SK-N-MC (cell line): ENCODE data around the gene NDUFS4.
"Not testable (repeated sequence)": the region's sequence is repeated elsewhere in the genome, so short reads cannot be mapped to it uniquely, and the experiment has no call there.

Experiments
- DNase-seq: peaks from one replicate; pipeline ENCODE4 v3.0.0-alpha.2; 2011; ENCODE audit warnings: low read depth, low spot score
- H3K27ac ChIP-seq: fragments of 200-600 bp; sonication (generic); 2 replicates; pipeline ENCODE4 v1.5.1; 2016; ENCODE audit warnings: mixed run types
- H3K36me3 ChIP-seq: fragments of 200-600 bp; sonication (generic); 2 replicates; pipeline ENCODE4 v1.6.1; 2017; ENCODE audit warnings: antibody characterized with exemption, low read length, mixed read lengths; ENCODE audit not compliant: insufficient read depth
- H3K4me3 ChIP-seq: fragments of 200-600 bp; sonication (generic); 2 replicates; pipeline ENCODE4 v1.5.1; 2016
- H3K9ac ChIP-seq: fragments of 200-600 bp; sonication (generic); 2 replicates; pipeline ENCODE4 v1.8.0; 2017; ENCODE audit warnings: mixed run types, mixed read lengths; ENCODE audit not compliant: insufficient read length
- H3K9me3 ChIP-seq: fragments of 200-600 bp; sonication (generic); 2 replicates; pipeline ENCODE4 v1.6.1; 2017; ENCODE audit warnings: low read depth, mild to moderate bottlenecking, antibody characterized with exemption, low read length, moderate library complexity, mixed read lengths
- EZH2 ChIP-seq: fragments of 200-600 bp; sonication (generic); IDR thresholded peaks from one replicate; pipeline ENCODE4 v1.6.1; 2017; ENCODE audit warnings: antibody characterized with exemption
- FOXP2 ChIP-seq: optimal IDR thresholded peaks from 2 replicates; pipeline ENCODE3; 2011; ENCODE audit warnings: mild to moderate bottlenecking, moderate library complexity; ENCODE audit not compliant: insufficient read depth; ENCODE audit errors: extremely low read length, control extremely low read depth
- POLR2AphosphoS5 ChIP-seq: IDR thresholded peaks from 2 replicates; pipeline ENCODE4 v1.6.1; 2012; ENCODE audit warnings: mild to moderate bottlenecking, low read depth, low read length, borderline replicate concordance

NDUFS4 gene

GRCh38 chr5:53613536-53613935, 53.1 kb downstream of the NDUFS4 start:
- DNase-seq = no peak
- no peak for TF ChIP-seq FOXP2
- TF ChIP-seq EZH2 = no peak
- TF ChIP-seq POLR2AphosphoS5 = no peak
- Histone ChIP-seq H3K36me3 (no peaks in the 10 kb centered on the region), H3K9me3 (no peaks in the 10 kb centered on the region), H3K27ac (no peak overlapping the region), H3K4me3 (no peak overlapping the region), H3K9ac (no peak overlapping the region)

GRCh38 chr5:53614376-53614885, 54.0 kb downstream of the NDUFS4 start:
- Histone ChIP-seq H3K9ac (no peak overlapping the region), H3K4me3 (no peak overlapping the region), H3K9me3 (no peaks in the 10 kb centered on the region), H3K27ac (no peak overlapping the region), H3K36me3 (no peaks in the 10 kb centered on the region)
- no peak for DNase-seq
- TF ChIP-seq EZH2 (no peak), FOXP2 (no peak), POLR2AphosphoS5 (no peak)

GRCh38 chr5:53616939-53617549, 56.6 kb downstream of the NDUFS4 start:
- Histone ChIP-seq H3K9ac (no peak overlapping the region), H3K36me3 (no peaks in the 10 kb centered on the region), H3K9me3 (no peaks in the 10 kb centered on the region), H3K4me3 (no peak overlapping the region), H3K27ac (no peak overlapping the region)
- DNase-seq = no peak
- no peak for TF ChIP-seq EZH2
- TF ChIP-seq POLR2AphosphoS5 = no peak

- DNase-seq = no peak
- H3K27ac ChIP-seq = no peak overlapping the region
Measured at GRCh38 chr5:53631251-53631650, 70.8 kb downstream of the NDUFS4 start.

GRCh38 chr5:53642061-53642460, 81.6 kb downstream of the NDUFS4 start:
- Histone ChIP-seq H3K4me3 (peak overlapping the region; percentile 40), H3K9me3 (no peaks in the 10 kb centered on the region), H3K9ac (no peak overlapping the region), H3K36me3 (peaks cover 7% of the 10 kb centered on the region; the same call in 1 of the 2 replicates), H3K27ac (no peak overlapping the region)
- DNase-seq = peak; percentile 58
- peak; percentile 24; the same call in 1 of the 2 replicates for TF ChIP-seq POLR2AphosphoS5
- TF ChIP-seq FOXP2 = no peak

More at GRCh38 chr5:53631251-53631650, 70.8 kb downstream of the NDUFS4 start:
- no peaks in the 10 kb centered on the region; the same call in 1 of the 2 replicates for H3K36me3 ChIP-seq
- no peak overlapping the region for H3K4me3 ChIP-seq
- TF ChIP-seq POLR2AphosphoS5 (no peak), EZH2 (no peak), FOXP2 (no peak)
- H3K9ac ChIP-seq = no peak overlapping the region
- H3K9me3 ChIP-seq = no peaks in the 10 kb centered on the region

- TF ChIP-seq FOXP2 (no peak), POLR2AphosphoS5 (no peak), EZH2 (no peak)
- DNase-seq = no peak
- Histone ChIP-seq H3K27ac (no peak overlapping the region), H3K9ac (no peak overlapping the region), H3K9me3 (no peaks in the 10 kb centered on the region), H3K36me3 (peaks cover 14% of the 10 kb centered on the region; the same call in 1 of the 2 replicates), H3K4me3 (no peak overlapping the region)
Measured at GRCh38 chr5:53643445-53643844, 83.0 kb downstream of the NDUFS4 start.

- Histone ChIP-seq H3K36me3 (peaks cover 20% of the 10 kb centered on the region; the same call in 1 of the 2 replicates), H3K4me3 (no peak overlapping the region), H3K9me3 (no peaks in the 10 kb centered on the region), H3K27ac (no peak overlapping the region), H3K9ac (no peak overlapping the region)
- no peak for DNase-seq
- TF ChIP-seq FOXP2 = no peak
- no peak for TF ChIP-seq EZH2
- no peak for TF ChIP-seq POLR2AphosphoS5
Measured at GRCh38 chr5:53645078-53645477, 84.6 kb downstream of the NDUFS4 start.

GRCh38 chr5:53649352-53649751, 88.9 kb downstream of the NDUFS4 start:
- Histone ChIP-seq H3K36me3 (peaks cover 20% of the 10 kb centered on the region; the same call in 1 of the 2 replicates), H3K4me3 (no peak overlapping the region), H3K27ac (no peak overlapping the region), H3K9ac (no peak overlapping the region), H3K9me3 (no peaks in the 10 kb centered on the region)
- TF ChIP-seq FOXP2 = no peak
- DNase-seq = no peak

- H3K27ac ChIP-seq, H3K9me3 ChIP-seq, H3K36me3 ChIP-seq, DNase-seq, H3K4me3 ChIP-seq, H3K9ac ChIP-seq: not testable (repeated sequence)
Measured at GRCh38 chr5:53660573-53660972, 100.1 kb downstream of the NDUFS4 start.

GRCh38 chr5:53665313-53665712, 104.9 kb downstream of the NDUFS4 start:
- not testable (repeated sequence) for H3K9me3 ChIP-seq, DNase-seq, H3K36me3 ChIP-seq, H3K27ac ChIP-seq, H3K4me3 ChIP-seq, H3K9ac ChIP-seq
